Testis (tissue), 3 donors: ENCODE data around the gene GCKR. TPM values are rescaled to one million over a fixed set of nuclear protein-coding genes. Genes with fewer than 3 reads are reported as not detected.

Source experiments
- DNase-seq: peaks from one replicate; pipeline ENCODE4 v3.0.0-alpha.2; 2019
- H3K27ac ChIP-seq, 2 donors: fragments of 200-600 bp; sonication (generic); one replicate each; pipeline ENCODE4 v1.5.1; 2019
- H3K27me3 ChIP-seq: fragments of 200-600 bp; sonication (generic); one replicate; pipeline ENCODE4 v1.5.1; 2019
- H3K36me3 ChIP-seq: fragments of 200-600 bp; sonication (generic); one replicate; pipeline ENCODE4 v1.5.1; 2017; ENCODE audit warnings: low read depth; ENCODE audit errors: missing control alignments
- H3K4me1 ChIP-seq: fragments of 200-600 bp; sonication (generic); one replicate; pipeline ENCODE4 v1.5.1; 2019
- H3K4me3 ChIP-seq, 2 donors: fragments of 200-600 bp; sonication (generic); one replicate each; pipeline ENCODE4 v1.5.1; 2017 to 2019
- H3K9me3 ChIP-seq: fragments of 200-600 bp; sonication (generic); one replicate; pipeline ENCODE4 v1.5.1; 2017
- POLR2A ChIP-seq: fragments of 450-650 bp; IDR thresholded peaks from one replicate; pipeline ENCODE4 v1.6.1; 2017; ENCODE audit warnings: antibody characterized with exemption, mild to moderate bottlenecking, moderate library complexity
- WGBS, 2 donors: methylation state at CpG; one replicate each; pipeline ENCODE4 v1.1.5; 2018; 5-methylcytosine and 5-hydroxymethylcytosine counted together
- intact Hi-C: fragments of 100-400 bp; cut with DNase I; formaldehyde crosslinking; loops from one replicate; pipeline ENCODE4 v1.15.1; 2023; ENCODE audit warnings: low total_unique reads
- polyA plus RNA-seq: library from polyadenylated mRNA; stranded (reverse); fragments of 350-450 nt; fragmentation: Illumina TruSeq; extraction: RNeasy Lipid Tissue Mini Kit (QIAGEN cat#74804); gene quantifications from one replicate; pipeline ENCODE4 v1.2.3, GENCODE V29; 2014; ENCODE audit warnings: low read depth, low replicate concordance; ENCODE audit not compliant: insufficient read depth
- total RNA-seq, 2 donors: library from RNA; depleted of rRNA; stranded (reverse); fragments of >200 nt; gene quantifications; one replicate each; pipeline ENCODE4 v1.2.3, GENCODE V29; 2016
- TF ChIP-seq, protein P1 (sequence below), 3 experiments: fragments of 450-650 bp in 2 of 3; fragments of 200-600 bp in 1 of 3; sonication (generic) in 1 of 3; IDR thresholded peaks; one replicate each; pipeline ENCODE4 v1.5.1; 2016 to 2019; ENCODE audit warnings: antibody characterized with exemption in 3 of 3, mild to moderate bottlenecking in 2 of 3, moderate library complexity in 1 of 3

The GCKR gene
- total and polyA plus RNA-seq, 3 donors from 2014 or later: 2.3 to 4.9 (median 3.3) TPM

DNA sequence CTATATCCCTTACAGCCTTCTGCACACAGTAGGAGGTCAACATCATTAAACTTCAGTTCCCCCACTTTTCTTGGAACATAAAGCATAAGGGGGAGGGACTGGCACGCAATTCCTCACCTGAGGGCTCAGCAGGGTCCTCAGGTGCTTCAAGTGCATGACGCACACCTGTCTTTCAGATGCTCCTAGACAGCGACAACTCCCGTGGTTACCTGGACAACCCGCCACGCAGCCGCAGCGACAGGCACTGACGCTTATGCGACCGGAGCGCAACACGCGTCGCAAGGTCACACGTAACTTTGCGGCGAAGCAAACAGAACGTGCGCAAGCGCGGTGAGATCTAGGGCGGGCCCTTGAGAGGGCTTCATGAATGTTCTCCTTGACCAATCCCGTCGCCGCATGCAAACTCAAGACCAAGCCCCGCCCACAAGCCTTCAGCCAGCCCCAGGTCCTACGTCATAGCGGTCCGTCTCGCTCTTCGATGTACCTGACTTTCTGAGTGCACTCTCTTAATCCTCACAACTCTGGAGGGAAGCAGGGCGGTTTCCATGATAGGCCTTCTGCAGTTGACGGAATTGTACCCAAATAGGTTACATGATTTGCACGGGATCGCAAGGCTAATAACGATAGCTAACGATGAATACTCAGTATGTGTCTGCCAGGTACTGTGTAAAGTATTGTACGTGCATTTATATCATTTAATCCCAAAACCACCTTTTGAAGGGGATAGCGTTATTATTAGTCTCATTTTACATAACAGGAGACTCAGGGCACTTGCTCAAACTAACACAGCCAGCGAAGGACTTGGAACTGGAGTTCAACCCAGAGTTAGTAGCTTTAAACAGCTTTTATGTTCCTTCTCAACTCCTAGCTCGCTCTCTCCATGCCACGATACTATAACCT is 6.9 kb upstream of the GCKR start, which contains the start of gene IFT172:
Gene IFT172 (minus strand): TSS at position 246 of the 900 bp plus-strand sequence. CDS start 90 bp downstream, at position 156.
- WGBS, 2 donors: 7 to 8% methylated on average over 19 to 43 of the region's 43 CpGs

DNA sequence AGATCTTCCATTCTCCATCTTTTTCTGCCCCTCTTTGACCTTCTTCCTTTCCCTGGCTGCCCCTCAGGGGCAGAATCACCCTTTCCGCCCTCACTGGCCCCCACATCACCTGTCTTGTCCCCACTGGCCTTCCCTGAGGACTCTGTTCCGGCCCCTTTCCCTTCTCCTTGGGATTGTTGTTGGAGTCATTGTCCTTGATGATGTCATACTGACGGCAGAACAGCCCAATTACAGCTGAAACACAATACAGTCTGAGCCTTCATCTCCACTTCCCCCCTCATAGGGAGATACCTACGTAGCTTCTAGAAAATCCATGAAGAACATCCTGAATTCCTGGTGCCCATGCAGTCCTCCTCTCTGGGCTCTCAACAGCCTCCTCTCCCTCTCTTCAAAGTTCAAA is 4.1 kb upstream of the GCKR start:
- H3K27ac ChIP-seq: no peak overlapping the region
- no peaks in the 10 kb centered on the region for H3K36me3 ChIP-seq
- no peaks in the 10 kb centered on the region for H3K9me3 ChIP-seq
- H3K27me3 ChIP-seq: no peaks in the 10 kb centered on the region
- DNase-seq: no peak
- no peak for TF ChIP-seq POLR2A
- TF ChIP-seq, protein P1, sequence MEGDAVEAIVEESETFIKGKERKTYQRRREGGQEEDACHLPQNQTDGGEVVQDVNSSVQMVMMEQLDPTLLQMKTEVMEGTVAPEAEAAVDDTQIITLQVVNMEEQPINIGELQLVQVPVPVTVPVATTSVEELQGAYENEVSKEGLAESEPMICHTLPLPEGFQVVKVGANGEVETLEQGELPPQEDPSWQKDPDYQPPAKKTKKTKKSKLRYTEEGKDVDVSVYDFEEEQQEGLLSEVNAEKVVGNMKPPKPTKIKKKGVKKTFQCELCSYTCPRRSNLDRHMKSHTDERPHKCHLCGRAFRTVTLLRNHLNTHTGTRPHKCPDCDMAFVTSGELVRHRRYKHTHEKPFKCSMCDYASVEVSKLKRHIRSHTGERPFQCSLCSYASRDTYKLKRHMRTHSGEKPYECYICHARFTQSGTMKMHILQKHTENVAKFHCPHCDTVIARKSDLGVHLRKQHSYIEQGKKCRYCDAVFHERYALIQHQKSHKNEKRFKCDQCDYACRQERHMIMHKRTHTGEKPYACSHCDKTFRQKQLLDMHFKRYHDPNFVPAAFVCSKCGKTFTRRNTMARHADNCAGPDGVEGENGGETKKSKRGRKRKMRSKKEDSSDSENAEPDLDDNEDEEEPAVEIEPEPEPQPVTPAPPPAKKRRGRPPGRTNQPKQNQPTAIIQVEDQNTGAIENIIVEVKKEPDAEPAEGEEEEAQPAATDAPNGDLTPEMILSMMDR (IDR thresholded peaks at IDR 0.05): no peak
- WGBS, 2 donors: 93 to 96% methylated on average over 4 of the region's 4 CpGs
- no peak overlapping the region for H3K4me3 ChIP-seq
- peaks cover 17% of the 10 kb centered on the region for H3K4me1 ChIP-seq
- intact Hi-C loops: no loop called here

More for the DNA sequence above, 6.9 kb upstream of the GCKR start, which contains the start of gene IFT172:
- intact Hi-C loops: no loop called here
- Histone ChIP-seq H3K9me3 (no peaks in the 10 kb centered on the region), H3K27ac (peak within 1 kb of the TSS; percentile 59 to 73), H3K4me3 (peak within 1 kb of the TSS; percentile 63), H3K27me3 (no peaks in the 10 kb centered on the region), H3K36me3 (no peaks in the 10 kb centered on the region), H3K4me1 (peaks cover 17% of the 10 kb centered on the region)
- no peak for TF ChIP-seq POLR2A
- TF ChIP-seq, protein P1 (IDR thresholded peaks at IDR 0.05): no peak
- peak; percentile 100 for DNase-seq

DNA sequence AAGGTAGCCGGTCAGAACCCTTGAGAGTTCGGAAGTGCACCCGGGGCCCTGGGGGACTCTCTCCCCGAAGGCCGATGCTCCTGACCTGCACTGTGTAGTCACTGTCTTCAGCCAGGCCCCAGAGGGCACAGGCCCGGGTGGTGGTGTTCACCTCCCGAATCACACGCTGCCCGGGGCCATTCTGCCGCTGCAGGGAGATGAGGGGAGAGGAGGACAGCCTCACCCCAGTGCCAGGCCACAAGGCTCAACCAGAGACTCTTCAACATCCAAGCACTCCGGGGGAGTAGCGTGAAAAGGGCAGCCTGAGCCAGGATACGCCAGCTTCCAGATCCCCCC is 2.7 kb upstream of the GCKR start:
- DNase-seq: no peak
- H3K9me3 ChIP-seq: no peaks in the 10 kb centered on the region
- WGBS, 2 donors: 46 to 59% methylated on average over 12 to 13 of the region's 13 CpGs

GRCh38 chr2:27494284-27494943 is 2.2 kb upstream of the GCKR start:
- Histone ChIP-seq H3K27ac (peak overlapping the region; percentile 36 to 49), H3K9me3 (no peaks in the 10 kb centered on the region), H3K4me1 (peaks cover 11% of the 10 kb centered on the region), H3K4me3 (peak overlapping the region; percentile 66), H3K36me3 (no peaks in the 10 kb centered on the region), H3K27me3 (no peaks in the 10 kb centered on the region)
- intact Hi-C loops: no loop called here
- TF ChIP-seq POLR2A: no peak
- TF ChIP-seq, protein P1 (IDR thresholded peaks at IDR 0.05): no peak
- WGBS, 2 donors: 8 to 29% methylated on average over 12 to 31 of the region's 35 CpGs
- peak; percentile 47 for DNase-seq

More for the DNA sequence above, 2.7 kb upstream of the GCKR start:
- no peak for TF ChIP-seq POLR2A
- TF ChIP-seq, protein P1 (IDR thresholded peaks at IDR 0.05): no peak
- no peaks in the 10 kb centered on the region for H3K27me3 ChIP-seq
- H3K4me3 ChIP-seq: peak overlapping the region in 1 of 2 donors; percentile 66
- H3K27ac ChIP-seq: peak overlapping the region in 1 of 2 donors; percentile 36
- H3K36me3 ChIP-seq: no peaks in the 10 kb centered on the region
- intact Hi-C loops: no loop called here
- peaks cover 12% of the 10 kb centered on the region for H3K4me1 ChIP-seq
